WERI-Rb-1 (cell line): Measurements from ENCODE around the gene CTLA4.

ENCODE experiments used
- DNase-seq: peaks from one replicate; pipeline ENCODE4 v3.0.0-alpha.2; 2020
- H3K27ac ChIP-seq: fragments of 250-450 bp; sonication (Bioruptor Pico); 2 replicates; pipeline ENCODE4 v1.5.1; 2020; ENCODE audit warnings: mild to moderate bottlenecking, moderate library complexity
- H3K27me3 ChIP-seq: fragments of 250-450 bp; sonication (Bioruptor Pico); 2 replicates; pipeline ENCODE4 v1.5.1; 2021; ENCODE audit warnings: mild to moderate bottlenecking, low read depth, moderate library complexity; ENCODE audit not compliant: insufficient read depth, severe bottlenecking
- H3K36me3 ChIP-seq: fragments of 250-450 bp; sonication (Bioruptor Pico); 2 replicates; pipeline ENCODE4 v1.5.1; 2020; ENCODE audit warnings: mild to moderate bottlenecking, moderate library complexity
- H3K4me3 ChIP-seq: 2 replicates; pipeline ENCODE4 v1.5.1; 2011; ENCODE audit warnings: low read depth, mild to moderate bottlenecking, control low read depth, low read length
- H3K9me3 ChIP-seq: fragments of 250-450 bp; sonication (Bioruptor Pico); 2 replicates; pipeline ENCODE4 v1.5.1; 2021; ENCODE audit warnings: mild to moderate bottlenecking, moderate library complexity; ENCODE audit not compliant: severe bottlenecking
- CTCF ChIP-seq: IDR thresholded peaks from 2 replicates; pipeline ENCODE4 v1.5.1; 2011; ENCODE audit warnings: low read depth, mild to moderate bottlenecking, control low read depth, inconsistent platforms, low read length

The CTLA4 gene

GRCh38 chr2:203849010-203849409, 18.6 kb upstream of the CTLA4 start:
- no peak for DNase-seq
- no peak for TF ChIP-seq CTCF

DNA sequence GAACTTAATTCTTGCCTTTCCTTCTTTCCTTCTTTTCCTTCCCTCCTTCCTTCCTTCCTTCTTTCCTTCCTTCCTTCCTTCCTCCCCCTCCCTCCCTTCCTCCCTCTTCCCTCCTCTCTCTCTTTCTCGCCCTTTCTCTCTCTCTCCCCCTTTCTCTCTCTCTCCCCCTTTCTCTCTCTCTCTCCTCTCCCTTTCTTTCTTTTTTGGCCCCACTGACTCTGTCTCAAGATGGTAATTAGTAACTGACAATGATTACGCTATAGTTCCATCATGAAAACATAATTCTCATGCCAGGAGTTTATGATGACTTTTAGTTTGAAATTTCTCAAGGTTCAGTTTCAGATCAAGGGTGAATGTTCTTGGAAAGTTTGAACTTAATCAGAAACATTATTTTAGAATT, 14.8 kb upstream of the CTLA4 start:
- Histone ChIP-seq H3K27me3 (no peaks in the 10 kb centered on the region), H3K9me3 (no peaks in the 10 kb centered on the region), H3K27ac (no peak overlapping the region), H3K4me3 (no peak overlapping the region), H3K36me3 (no peaks in the 10 kb centered on the region)
- DNase-seq, result no peak
- TF ChIP-seq CTCF, result no peak

More at GRCh38 chr2:203849010-203849409, 18.6 kb upstream of the CTLA4 start:
- Histone ChIP-seq H3K9me3 (no peaks in the 10 kb centered on the region), H3K36me3 (no peaks in the 10 kb centered on the region), H3K27me3 (no peaks in the 10 kb centered on the region), H3K4me3 (no peak overlapping the region), H3K27ac (no peak overlapping the region)

GRCh38 chr2:203853271-203853670, 14.3 kb upstream of the CTLA4 start:
- no peak overlapping the region for H3K27ac ChIP-seq
- H3K27me3 ChIP-seq, result no peaks in the 10 kb centered on the region
- TF ChIP-seq CTCF, result no peak
- no peak for DNase-seq
- H3K4me3 ChIP-seq, result no peak overlapping the region
- H3K36me3 ChIP-seq, result no peaks in the 10 kb centered on the region
- no peaks in the 10 kb centered on the region for H3K9me3 ChIP-seq

DNA sequence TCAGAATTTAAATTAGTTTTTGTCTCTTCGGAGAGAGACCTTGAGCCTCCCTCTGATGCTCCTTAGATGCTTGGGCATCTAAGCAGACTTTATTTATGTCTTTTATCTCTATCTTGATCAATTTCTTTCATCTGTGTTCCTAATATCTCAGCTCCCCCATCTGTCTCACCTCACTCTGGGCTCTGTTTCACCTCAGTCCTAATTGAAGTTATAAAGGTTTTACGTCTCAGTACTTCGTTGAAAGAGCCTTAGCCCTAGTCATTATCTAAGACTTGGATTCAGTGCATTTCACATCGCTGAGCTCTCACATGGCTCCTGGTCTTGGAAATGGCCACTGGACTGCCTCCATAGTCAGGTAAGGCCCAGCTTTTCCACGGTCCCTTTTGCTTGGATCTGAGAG, 13.8 kb upstream of the CTLA4 start:
- TF ChIP-seq CTCF, result no peak
- no peaks in the 10 kb centered on the region for H3K9me3 ChIP-seq
- no peak for DNase-seq
- H3K4me3 ChIP-seq, result no peak overlapping the region
- no peak overlapping the region for H3K27ac ChIP-seq
- H3K27me3 ChIP-seq, result no peaks in the 10 kb centered on the region
- H3K36me3 ChIP-seq, result no peaks in the 10 kb centered on the region

DNA sequence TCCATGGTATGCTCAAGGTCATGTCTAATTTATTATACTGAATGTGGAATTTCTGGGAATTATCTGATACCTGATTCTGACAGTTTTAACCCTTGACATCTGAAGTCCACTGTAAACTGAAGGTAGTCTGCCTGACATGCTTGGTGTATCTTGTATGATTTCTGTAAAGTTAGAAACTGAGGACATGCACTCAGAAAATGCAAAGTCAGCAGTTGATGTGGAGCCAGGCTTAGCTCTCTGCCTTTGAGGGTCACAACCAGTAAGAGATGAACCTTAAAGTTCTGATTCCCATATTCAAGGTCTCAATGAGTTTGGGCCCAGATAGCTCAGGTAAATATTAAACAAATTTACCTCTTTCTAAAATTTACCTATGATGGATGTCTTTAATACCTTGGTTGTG, 12.3 kb upstream of the CTLA4 start:
- TF ChIP-seq CTCF, result no peak
- no peak for DNase-seq
- no peaks in the 10 kb centered on the region for H3K36me3 ChIP-seq
- no peak overlapping the region for H3K27ac ChIP-seq
- H3K27me3 ChIP-seq, result no peaks in the 10 kb centered on the region
- H3K4me3 ChIP-seq, result no peak overlapping the region
- no peaks in the 10 kb centered on the region for H3K9me3 ChIP-seq

- TF ChIP-seq CTCF, result no peak
- H3K27me3 ChIP-seq, result no peaks in the 10 kb centered on the region
- no peaks in the 10 kb centered on the region for H3K36me3 ChIP-seq
- DNase-seq, result no peak
- H3K9me3 ChIP-seq, result no peaks in the 10 kb centered on the region
- H3K27ac ChIP-seq, result no peak overlapping the region
- no peak overlapping the region for H3K4me3 ChIP-seq
These were observed 9.9 kb upstream of the CTLA4 start for GRCh38 chr2:203857656-203858055.
